GM23338 (cell line): ENCODE measurements around the gene MKRN2OS.

Source experiments
- CREB1 ChIP-seq: fragments of 250-450 bp; sonication (Bioruptor Pico); IDR thresholded peaks from 2 replicates; pipeline ENCODE4 v1.5.0; 2020; ENCODE audit warnings: low read depth, mild to moderate bottlenecking, moderate library complexity
- EZH2 ChIP-seq: fragments of 200-600 bp; sonication (generic); IDR thresholded peaks from one replicate; pipeline ENCODE4 v1.8.0; 2017; ENCODE audit warnings: antibody characterized with exemption, mild to moderate bottlenecking, low read depth; ENCODE audit not compliant: unreplicated experiment
- EZH2phosphoT487 ChIP-seq: fragments of 200-600 bp; sonication (generic); IDR thresholded peaks from one replicate; pipeline ENCODE4 v1.8.1; 2018; ENCODE audit warnings: antibody characterized with exemption; ENCODE audit not compliant: unreplicated experiment
- POLR2AphosphoS5 ChIP-seq: IDR thresholded peaks from 2 replicates; pipeline ENCODE4 v1.6.1; 2016; ENCODE audit warnings: antibody characterized with exemption, low read depth
- ZNF462 ChIP-seq: fragments of 250-450 bp; sonication (Bioruptor Pico); IDR thresholded peaks from 2 replicates; pipeline ENCODE4 v1.5.0; 2020; ENCODE audit warnings: mild to moderate bottlenecking, moderate library complexity
- TF ChIP-seq, protein P1 (sequence below), 2 experiments: fragments of 200-600 bp in 1 of 2; sonication (generic) in 1 of 2; conservative IDR thresholded peaks; 2 replicates each; pipeline versions ENCODE4 v1.5.1 to v1.6.1; 2016 to 2017; ENCODE audit warnings: antibody characterized with exemption in 2 of 2, low read depth in 2 of 2, mild to moderate bottlenecking in 2 of 2, moderate library complexity in 1 of 2
- TF ChIP-seq, protein P2 (sequence below): IDR thresholded peaks from one replicate; pipeline ENCODE4 v1.6.1; 2018; ENCODE audit warnings: antibody characterized with exemption; ENCODE audit not compliant: unreplicated experiment

DNA sequence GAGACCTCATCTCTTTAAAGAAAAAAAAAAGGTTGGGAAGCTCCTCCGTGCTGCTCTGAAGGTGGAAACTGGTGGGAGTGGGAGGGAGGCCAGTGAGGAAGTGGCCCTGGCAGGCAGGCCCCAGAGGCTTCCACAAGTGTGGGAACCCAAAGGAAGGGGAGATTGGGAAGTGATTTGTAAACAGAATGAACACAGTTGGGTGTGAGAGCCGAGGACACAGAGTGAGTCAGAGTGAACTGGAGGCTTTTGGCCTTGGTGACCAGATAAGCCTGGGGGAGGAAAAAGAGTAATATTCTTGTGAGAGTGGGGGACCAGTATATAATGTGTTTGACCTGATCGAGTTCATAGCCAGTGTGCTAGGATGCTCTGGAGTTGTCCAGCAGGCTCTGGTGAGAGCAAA is 34.6 kb upstream of the MKRN2OS start:
- TF ChIP-seq, protein P1, sequence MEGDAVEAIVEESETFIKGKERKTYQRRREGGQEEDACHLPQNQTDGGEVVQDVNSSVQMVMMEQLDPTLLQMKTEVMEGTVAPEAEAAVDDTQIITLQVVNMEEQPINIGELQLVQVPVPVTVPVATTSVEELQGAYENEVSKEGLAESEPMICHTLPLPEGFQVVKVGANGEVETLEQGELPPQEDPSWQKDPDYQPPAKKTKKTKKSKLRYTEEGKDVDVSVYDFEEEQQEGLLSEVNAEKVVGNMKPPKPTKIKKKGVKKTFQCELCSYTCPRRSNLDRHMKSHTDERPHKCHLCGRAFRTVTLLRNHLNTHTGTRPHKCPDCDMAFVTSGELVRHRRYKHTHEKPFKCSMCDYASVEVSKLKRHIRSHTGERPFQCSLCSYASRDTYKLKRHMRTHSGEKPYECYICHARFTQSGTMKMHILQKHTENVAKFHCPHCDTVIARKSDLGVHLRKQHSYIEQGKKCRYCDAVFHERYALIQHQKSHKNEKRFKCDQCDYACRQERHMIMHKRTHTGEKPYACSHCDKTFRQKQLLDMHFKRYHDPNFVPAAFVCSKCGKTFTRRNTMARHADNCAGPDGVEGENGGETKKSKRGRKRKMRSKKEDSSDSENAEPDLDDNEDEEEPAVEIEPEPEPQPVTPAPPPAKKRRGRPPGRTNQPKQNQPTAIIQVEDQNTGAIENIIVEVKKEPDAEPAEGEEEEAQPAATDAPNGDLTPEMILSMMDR (conservative IDR thresholded peaks at IDR 0.05; ENCODE audit: low read depth in 2 of 2) = no peak
- TF ChIP-seq CREB1 (CRISPR knock-in tag) = no peak
- TF ChIP-seq, protein P2, sequence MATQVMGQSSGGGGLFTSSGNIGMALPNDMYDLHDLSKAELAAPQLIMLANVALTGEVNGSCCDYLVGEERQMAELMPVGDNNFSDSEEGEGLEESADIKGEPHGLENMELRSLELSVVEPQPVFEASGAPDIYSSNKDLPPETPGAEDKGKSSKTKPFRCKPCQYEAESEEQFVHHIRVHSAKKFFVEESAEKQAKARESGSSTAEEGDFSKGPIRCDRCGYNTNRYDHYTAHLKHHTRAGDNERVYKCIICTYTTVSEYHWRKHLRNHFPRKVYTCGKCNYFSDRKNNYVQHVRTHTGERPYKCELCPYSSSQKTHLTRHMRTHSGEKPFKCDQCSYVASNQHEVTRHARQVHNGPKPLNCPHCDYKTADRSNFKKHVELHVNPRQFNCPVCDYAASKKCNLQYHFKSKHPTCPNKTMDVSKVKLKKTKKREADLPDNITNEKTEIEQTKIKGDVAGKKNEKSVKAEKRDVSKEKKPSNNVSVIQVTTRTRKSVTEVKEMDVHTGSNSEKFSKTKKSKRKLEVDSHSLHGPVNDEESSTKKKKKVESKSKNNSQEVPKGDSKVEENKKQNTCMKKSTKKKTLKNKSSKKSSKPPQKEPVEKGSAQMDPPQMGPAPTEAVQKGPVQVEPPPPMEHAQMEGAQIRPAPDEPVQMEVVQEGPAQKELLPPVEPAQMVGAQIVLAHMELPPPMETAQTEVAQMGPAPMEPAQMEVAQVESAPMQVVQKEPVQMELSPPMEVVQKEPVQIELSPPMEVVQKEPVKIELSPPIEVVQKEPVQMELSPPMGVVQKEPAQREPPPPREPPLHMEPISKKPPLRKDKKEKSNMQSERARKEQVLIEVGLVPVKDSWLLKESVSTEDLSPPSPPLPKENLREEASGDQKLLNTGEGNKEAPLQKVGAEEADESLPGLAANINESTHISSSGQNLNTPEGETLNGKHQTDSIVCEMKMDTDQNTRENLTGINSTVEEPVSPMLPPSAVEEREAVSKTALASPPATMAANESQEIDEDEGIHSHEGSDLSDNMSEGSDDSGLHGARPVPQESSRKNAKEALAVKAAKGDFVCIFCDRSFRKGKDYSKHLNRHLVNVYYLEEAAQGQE = no peak
- no peak for TF ChIP-seq EZH2phosphoT487
- TF ChIP-seq ZNF462 (CRISPR knock-in tag) = no peak
- TF ChIP-seq POLR2AphosphoS5 = no peak
- TF ChIP-seq EZH2 = no peak
